Activated CD4-positive, alpha-beta T cell treated with anti-CD3 and anti-CD28 coated beads for 24 hours (primary cell): ENCODE results near the gene CXXC5.
"Not testable (repeated sequence)": the region's sequence is repeated elsewhere in the genome, so short reads cannot be mapped to it uniquely, and the experiment has no call there.

Experiments
- DNase-seq, 2 donors: peaks; one replicate each; pipeline ENCODE4 v3.0.0-alpha.2; 2020; ENCODE audit warnings: low read depth in 2 of 2

Gene CXXC5

GRCh38 chr5:139710319-139711066, 62.3 kb downstream of the CXXC5 start:
- peak in 1 of 2 donors; percentile 17 for DNase-seq

- DNase-seq: peak in 1 of 2 donors; percentile 41
These were observed 63.1 kb downstream of the CXXC5 start for GRCh38 chr5:139711067-139711905.

- DNase-seq: no peak
These were observed 63.7 kb downstream of the CXXC5 start for GRCh38 chr5:139711906-139712224.

GRCh38 chr5:139712412-139712811, 64.3 kb downstream of the CXXC5 start:
- no peak for DNase-seq

GRCh38 chr5:139713898-139714297, 65.7 kb downstream of the CXXC5 start:
- DNase-seq: not testable (repeated sequence)

GRCh38 chr5:139717221-139717620, 69.1 kb downstream of the CXXC5 start:
- DNase-seq: no peak

- not testable (repeated sequence) for DNase-seq
These were observed 70.3 kb downstream of the CXXC5 start for GRCh38 chr5:139718403-139718802.

- DNase-seq: not testable (repeated sequence)
These were observed 71.8 kb downstream of the CXXC5 start for GRCh38 chr5:139719970-139720369.

GRCh38 chr5:139723986-139724587, 75.9 kb downstream of the CXXC5 start:
- no peak for DNase-seq

GRCh38 chr5:139725073-139725830, 77.1 kb downstream of the CXXC5 start:
- no peak for DNase-seq

GRCh38 chr5:139726248-139726647, 78.1 kb downstream of the CXXC5 start:
- DNase-seq: no peak

GRCh38 chr5:139727615-139728014, 79.5 kb downstream of the CXXC5 start:
- not testable (repeated sequence) for DNase-seq

- DNase-seq: no peak
These were observed 83.1 kb downstream of the CXXC5 start for GRCh38 chr5:139731281-139731680.

- DNase-seq: no peak
These were observed 83.9 kb downstream of the CXXC5 start for GRCh38 chr5:139732019-139732418.

- no peak for DNase-seq
These were observed 85.0 kb downstream of the CXXC5 start for GRCh38 chr5:139733010-139733688.
